Ovary (tissue), 3 donors: ENCODE results near the gene UGT1A6.

Experiments used
- EP300 ChIP-seq: sonication (generic); formaldehyde crosslinking; IDR thresholded peaks from one replicate; pipeline ENCODE4 v1.6.1; 2017; ENCODE audit warnings: antibody characterized with exemption
- TF ChIP-seq, protein P1 (sequence below), 3 donors: fragments of 450-650 bp in 2 of 3; fragments of 200-600 bp in 1 of 3; IDR thresholded peaks; one replicate each; pipeline versions ENCODE4 v1.5.1 to v1.8.0; 2016 to 2022; ENCODE audit warnings: antibody characterized with exemption in 3 of 3, mild to moderate bottlenecking in 1 of 3
- donor health status: DM: no; HTN: no; CAD: no.

GRCh38 chr2:233811087-233811486, 118.4 kb downstream of the UGT1A6 start:
- TF ChIP-seq, protein P1, sequence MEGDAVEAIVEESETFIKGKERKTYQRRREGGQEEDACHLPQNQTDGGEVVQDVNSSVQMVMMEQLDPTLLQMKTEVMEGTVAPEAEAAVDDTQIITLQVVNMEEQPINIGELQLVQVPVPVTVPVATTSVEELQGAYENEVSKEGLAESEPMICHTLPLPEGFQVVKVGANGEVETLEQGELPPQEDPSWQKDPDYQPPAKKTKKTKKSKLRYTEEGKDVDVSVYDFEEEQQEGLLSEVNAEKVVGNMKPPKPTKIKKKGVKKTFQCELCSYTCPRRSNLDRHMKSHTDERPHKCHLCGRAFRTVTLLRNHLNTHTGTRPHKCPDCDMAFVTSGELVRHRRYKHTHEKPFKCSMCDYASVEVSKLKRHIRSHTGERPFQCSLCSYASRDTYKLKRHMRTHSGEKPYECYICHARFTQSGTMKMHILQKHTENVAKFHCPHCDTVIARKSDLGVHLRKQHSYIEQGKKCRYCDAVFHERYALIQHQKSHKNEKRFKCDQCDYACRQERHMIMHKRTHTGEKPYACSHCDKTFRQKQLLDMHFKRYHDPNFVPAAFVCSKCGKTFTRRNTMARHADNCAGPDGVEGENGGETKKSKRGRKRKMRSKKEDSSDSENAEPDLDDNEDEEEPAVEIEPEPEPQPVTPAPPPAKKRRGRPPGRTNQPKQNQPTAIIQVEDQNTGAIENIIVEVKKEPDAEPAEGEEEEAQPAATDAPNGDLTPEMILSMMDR (IDR thresholded peaks at IDR 0.05), result no peak
- TF ChIP-seq EP300, result no peak
